GM13976 (cell line): ENCODE results near the gene TNMD.
A peak's percentile ranks its signal among the peaks of the same experiment; 100 is the strongest.

Experiments
- DNase-seq: peaks from one replicate; pipeline ENCODE4 v3.0.0; 2012; ENCODE audit warnings: low spot score
- CTCF ChIP-seq: IDR thresholded peaks from 2 replicates; pipeline ENCODE4 v1.5.1; 2012; ENCODE audit warnings: borderline replicate concordance, mild to moderate bottlenecking; ENCODE audit not compliant: insufficient read depth; ENCODE audit errors: extremely low read depth, missing control alignments, control extremely low read depth
- in situ Hi-C: fragments of 300-500 bp; cut with MboI; formaldehyde crosslinking; loops from one replicate; pipeline ENCODE4 v1.12.0; 2022; ENCODE audit warnings: low sequenced_read_pairs, mixed read lengths, inconsistent platforms; ENCODE audit not compliant: unreplicated experiment

Gene TNMD

GRCh38 chrX:100611951-100612350 is 27.2 kb downstream of the TNMD start:
- no peak for TF ChIP-seq CTCF
- in situ Hi-C loops = no loop called here
- DNase-seq = no peak

- peak; percentile 37 for DNase-seq
- peak; percentile 27 for TF ChIP-seq CTCF
- in situ Hi-C loops = no loop called here
Measured at GRCh38 chrX:100615005-100615404, 30.3 kb downstream of the TNMD start.

GRCh38 chrX:100623001-100623400 is 38.3 kb downstream of the TNMD start:
- no peak for TF ChIP-seq CTCF
- in situ Hi-C loops = no loop called here
- DNase-seq = no peak

GRCh38 chrX:100625985-100626491 is 41.3 kb downstream of the TNMD start:
- DNase-seq = peak; percentile 55
- in situ Hi-C loops = no loop called here
- TF ChIP-seq CTCF = no peak

- in situ Hi-C loops = no loop called here
- no peak for DNase-seq
- TF ChIP-seq CTCF = no peak
Measured at GRCh38 chrX:100635040-100635439, 50.3 kb downstream of the TNMD start.

- in situ Hi-C loops = no loop called here
- no peak for TF ChIP-seq CTCF
- no peak for DNase-seq
Measured at GRCh38 chrX:100635989-100636320, 51.2 kb downstream of the TNMD start.

DNA sequence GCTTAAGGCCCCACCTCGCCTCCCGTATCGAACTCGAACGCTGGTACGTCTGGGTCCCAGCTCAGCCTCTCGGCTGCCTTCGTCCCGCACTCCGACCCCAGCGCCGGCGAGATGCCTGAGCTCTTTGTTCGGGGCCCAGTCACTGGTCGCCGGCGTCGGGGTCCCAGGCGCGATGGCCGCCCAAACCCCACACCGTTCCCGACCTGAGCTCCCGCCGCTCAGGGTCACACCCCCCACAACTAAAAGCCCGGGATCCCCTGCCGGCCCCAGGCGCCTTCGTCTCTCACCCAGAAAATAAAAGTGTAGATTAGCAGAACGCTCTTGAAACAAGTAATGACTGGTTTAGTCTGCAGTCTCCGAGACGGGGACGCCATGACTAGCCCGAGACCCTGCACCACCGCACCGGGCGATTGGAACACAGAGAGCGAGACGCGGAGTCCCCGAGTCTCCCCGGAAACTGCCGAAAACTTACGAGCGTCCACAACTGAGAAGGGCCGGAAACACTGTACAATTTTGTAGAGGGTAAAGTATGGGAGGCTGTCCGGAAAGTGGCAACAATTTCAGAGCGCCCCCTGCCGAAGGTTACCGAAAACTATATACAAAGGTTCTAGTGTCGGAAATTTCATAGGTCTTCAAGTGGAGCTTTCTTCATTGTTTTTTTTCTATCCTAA is 51.7 kb downstream of the TNMD start, which contains the start of gene TSPAN6:
TSS of gene TSPAN6 (minus strand) at position 486 of the 671 bp plus-strand sequence. CDS start at position 374, 112 bp downstream.
- in situ Hi-C loops = no loop called here
- DNase-seq = peak; percentile 74
- no peak for TF ChIP-seq CTCF
